GM18867 (cell line): Measurements from ENCODE around the gene FAM110A.
"Not testable (repeated sequence)": the region's sequence is repeated elsewhere in the genome, so short reads cannot be mapped to it uniquely, and the experiment has no call there.

Source experiments
- ATAC-seq: cut with Tn5 transposase; IDR thresholded peaks from one replicate; pipeline ENCODE4 v1.9.1; 2021; ENCODE audit warnings: mild to moderate bottlenecking, moderate library complexity; ENCODE audit not compliant: unreplicated experiment

The FAM110A gene

GRCh38 chr20:892371-892770, 58.9 kb downstream of the FAM110A start:
- ATAC-seq: not testable (repeated sequence)
